ENCODE data around the gene PRR33.

The PRR33 gene

GRCh38 chr11:1838426-1839144 lies 53.1 kb downstream of the PRR33 start, which contains the start of gene TNNI2:
TSS of gene TNNI2 (plus strand) at chr11:1838981. CDS start at chr11:1839697, 716 bp downstream.
- no peak for DNase-seq (ENCODE audit: low read depth in 4 of 4, low spot score in 1 of 4)
